Body of pancreas (tissue), 4 donors: ENCODE results near the gene IL24.

Experiments used
- CTCF ChIP-seq, 7 experiments: fragments of 450-650 bp in 4 of 7; fragments of 200-600 bp in 3 of 7; sonication (generic) in 3 of 7; IDR thresholded peaks; one replicate each; pipeline ENCODE4 v1.5.1; 2016 to 2019; ENCODE audit warnings: antibody characterized with exemption in 7 of 7
- POLR2A ChIP-seq, 3 donors: fragments of 450-650 bp; IDR thresholded peaks; one replicate each; pipeline ENCODE4 v1.6.1; 2016; ENCODE audit warnings: antibody characterized with exemption in 3 of 3, mild to moderate bottlenecking in 2 of 3

- TF ChIP-seq CTCF (IDR thresholded peaks at IDR 0.05) (no peak), POLR2A (IDR thresholded peaks at IDR 0.05) (no peak)
These were observed 38.1 kb upstream of the IL24 start for GRCh38 chr1:206859082-206859521.
